Choroid plexus epithelial cell (primary cell): ENCODE data around the gene TSPAN18.

ENCODE experiments used
- DNase-seq: peaks from one replicate; pipeline ENCODE4 v3.0.0-alpha.2; 2010; ENCODE audit warnings: low read depth
- H3K4me3 ChIP-seq: 2 replicates; pipeline ENCODE4 v1.5.1; 2011; ENCODE audit warnings: low read depth, mild to moderate bottlenecking, control low read depth, low read length, moderate library complexity
- CTCF ChIP-seq: conservative IDR thresholded peaks from 2 replicates; pipeline ENCODE4 v1.5.1; 2011; ENCODE audit warnings: low read depth, mild to moderate bottlenecking, control low read depth, inconsistent platforms, low read length, moderate library complexity

Gene TSPAN18

GRCh38 chr11:44828296-44828695 lies 101.5 kb downstream of the TSPAN18 start:
- no peak for TF ChIP-seq CTCF
- H3K4me3 ChIP-seq: no peak overlapping the region
- no peak for DNase-seq

DNA sequence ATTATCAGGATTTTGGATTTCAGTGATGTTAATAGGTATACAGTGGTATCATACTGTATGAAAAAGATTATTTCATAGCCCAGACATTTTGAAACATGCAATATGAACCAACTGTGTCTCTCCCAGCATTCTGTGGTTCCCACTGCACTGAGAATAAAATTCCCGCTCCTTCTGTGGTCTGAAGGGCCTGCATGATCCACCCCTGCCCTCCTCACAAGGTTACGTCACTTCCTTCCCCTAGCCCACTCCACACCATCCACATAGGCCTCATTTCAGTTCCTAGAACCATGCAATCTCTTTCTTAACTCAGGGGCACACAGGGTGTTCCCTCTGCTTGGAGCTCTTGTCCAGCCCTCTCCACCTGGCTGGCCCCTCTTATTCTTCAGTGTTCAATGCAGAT lies 103.1 kb downstream of the TSPAN18 start:
- DNase-seq: no peak
- no peak overlapping the region for H3K4me3 ChIP-seq
- no peak for TF ChIP-seq CTCF

GRCh38 chr11:44831605-44832394 lies 105.0 kb downstream of the TSPAN18 start:
- H3K4me3 ChIP-seq: no peak overlapping the region
- no peak for TF ChIP-seq CTCF
- no peak for DNase-seq

GRCh38 chr11:44832452-44832851 lies 105.7 kb downstream of the TSPAN18 start:
- H3K4me3 ChIP-seq: no peak overlapping the region
- no peak for TF ChIP-seq CTCF
- no peak for DNase-seq

DNA sequence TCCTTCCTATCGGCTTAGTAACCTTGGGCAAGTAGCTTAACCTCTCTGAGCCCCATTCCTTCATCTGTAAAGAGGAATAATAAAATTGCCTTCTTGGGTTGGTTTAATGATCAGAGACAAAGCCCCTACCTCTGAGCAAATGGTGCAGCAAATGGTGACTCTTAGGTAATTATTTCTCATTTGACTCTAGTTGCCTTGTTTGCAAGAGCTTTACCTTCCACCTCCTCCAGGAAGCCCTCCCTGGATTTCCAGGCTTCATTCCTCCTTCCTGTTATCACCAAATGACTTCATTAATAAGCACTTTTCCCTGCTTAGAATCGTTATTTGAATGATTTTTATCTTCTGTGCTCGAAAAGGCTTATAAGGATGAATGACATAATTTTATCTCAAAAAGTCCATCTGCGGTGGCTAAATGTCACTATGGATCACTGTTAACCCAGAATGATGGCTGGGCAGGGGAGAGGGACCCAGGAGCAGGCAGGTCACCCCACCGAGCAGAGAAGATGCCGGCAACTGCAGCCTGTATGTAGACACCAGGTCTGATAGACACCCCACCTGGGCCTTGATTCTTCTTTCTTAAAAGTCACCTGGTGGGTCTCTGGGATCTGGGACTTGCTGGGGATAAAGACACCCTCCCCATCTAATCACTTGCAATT lies 106.6 kb downstream of the TSPAN18 start:
- H3K4me3 ChIP-seq: no peak overlapping the region
- TF ChIP-seq CTCF: no peak
- no peak for DNase-seq

- no peak for TF ChIP-seq CTCF
- no peak for DNase-seq
- H3K4me3 ChIP-seq: no peak overlapping the region
Measured at GRCh38 chr11:44833877-44834452, 107.2 kb downstream of the TSPAN18 start.
